ENCODE results near the gene LRP8. TPM values are rescaled to one million over a fixed set of nuclear protein-coding genes. Genes with fewer than 3 reads are reported as not detected.

Gene LRP8
- total and polyA plus RNA-seq, 9 of the 15 experiments (the other 6 are each of a cell fraction or from before 2014, with no cell fraction given), result 7.1 to 56.1 (median 31.3) TPM

DNA sequence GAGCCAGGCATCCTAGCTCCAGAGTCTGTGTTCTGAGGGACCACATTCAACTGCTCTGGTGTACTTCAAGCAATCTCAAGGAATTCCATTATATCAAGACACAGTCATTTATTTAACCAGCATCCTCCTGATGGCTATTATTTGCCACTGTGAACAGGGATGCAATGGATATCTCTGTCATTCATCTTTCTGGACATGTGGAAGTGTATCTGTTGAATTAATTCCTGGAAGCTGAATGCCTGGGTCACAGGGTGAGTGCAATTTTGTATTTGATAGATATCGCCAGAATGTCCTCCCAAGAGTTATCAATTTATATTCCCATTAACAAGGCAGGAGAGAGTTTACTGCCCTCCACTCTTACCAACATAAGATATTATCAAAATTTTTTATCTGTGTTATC, 24.7 kb upstream of the LRP8 start:
- ChIA-PET CTCF (ENCODE audit: low intra/inter-chr PET ratio) (no interaction called here), POLR2A (interaction anchor here (0.8 kb wide), 1 partner anchor 16 kb away, joined by 3 read pairs; no protein-coding TSS in a partner anchor)
- Histone ChIP-seq H3K9ac (ENCODE audit: insufficient read depth in 1 of 2, low read depth in 2 of 2, low read length in 2 of 2) (no peak overlapping the region), H3K27ac (ENCODE audit: extremely low read depth, low read depth, low read length) (no peak overlapping the region), H3K9me3 (replicated peaks; ENCODE audit: control insufficient read depth, insufficient read depth, low read depth, low read length) (no peaks in the 10 kb centered on the region; the same call in 1 of the 2 replicates), H3K9me1 (ENCODE audit: control insufficient read depth, insufficient read depth, low read length) (no peaks in the 10 kb centered on the region), H3K4me3 (no peak overlapping the region), H3K4me1 (replicated peaks in 1 of 2; ENCODE audit: control insufficient read depth in 2 of 2, insufficient read depth in 2 of 2, low read length in 2 of 2) (peaks cover 0 to 6% of the 10 kb centered on the region in 2 experiments; a peak in 2 of 5 replicates), H3K36me3 (ENCODE audit: control insufficient read depth, insufficient read depth, low read length) (no peaks in the 10 kb centered on the region), H2AFZ (ENCODE audit: low read depth, low read length) (no peak overlapping the region), H4K20me1 (replicated peaks; ENCODE audit: control insufficient read depth, insufficient read depth, low read length) (no peaks in the 10 kb centered on the region), H3K4me2 (ENCODE audit: insufficient read depth, low read length) (no peak overlapping the region), H3K79me2 (ENCODE audit: control insufficient read depth, insufficient read depth, low read length) (no peaks in the 10 kb centered on the region), H3K27me3 (ENCODE audit: control insufficient read depth in 2 of 2, insufficient read depth in 2 of 2, low read length in 2 of 2) (peaks cover 0 to 22% of the 10 kb centered on the region in 2 experiments; a peak in 2 of 5 replicates)
- WGBS (ENCODE audit: insufficient coverage, low coverage, missing lambda C conversion rate), result 19% methylated on average over 1 of the region's 1 CpG
- in situ Hi-C loops (cut with MboI), result no loop called here
- intact Hi-C loops (cut with micrococcal nuclease), result no loop called here
- ATAC-seq, result no peak
- FAIRE-seq, result no peak
- no peak for DNase-seq (ENCODE audit: extremely low read depth in 1 of 4, low spot score in 3 of 4)
- TF ChIP-seq FOXO4 (CRISPR knock-in tag; IDR thresholded peaks at IDR 0.05), result no peak
- TF ChIP-seq RB1 (IDR thresholded peaks at IDR 0.05; ENCODE audit: low read depth), result no peak
- TF ChIP-seq ZFP1 (CRISPR knock-in tag; IDR thresholded peaks at IDR 0.05), result no peak
- TF ChIP-seq ERF (CRISPR knock-in tag; IDR thresholded peaks at IDR 0.05), result no peak
- no peak for TF ChIP-seq CHD2 (IDR thresholded peaks at IDR 0.05; ENCODE audit: low read depth, low read length)
- TF ChIP-seq CBX8 (IDR thresholded peaks at IDR 0.05; ENCODE audit: borderline replicate concordance, extremely low read depth, low read depth, low read length, poor library complexity, severe bottlenecking), result no peak
- TF ChIP-seq NCOR1 (IDR thresholded peaks at IDR 0.05), result no peak
- no peak for TF ChIP-seq DACH1 (IDR thresholded peaks at IDR 0.05; ENCODE audit: partially characterized antibody)
- no TSS peak for BruUV-seq (replicated peaks)

Data from K562 (cell line).